GM18907 (cell line): ENCODE measurements around the gene ZGLP1.
"Not testable (repeated sequence)": the region's sequence is repeated elsewhere in the genome, so short reads cannot be mapped to it uniquely, and the experiment has no call there.

Experiments
- ATAC-seq: cut with Tn5 transposase; IDR thresholded peaks from one replicate; pipeline ENCODE4 v1.9.1; 2021; ENCODE audit warnings: mild to moderate bottlenecking, moderate library complexity; ENCODE audit not compliant: unreplicated experiment

The ZGLP1 gene

GRCh38 chr19:10309423-10309822, at the start of gene ZGLP1:
Gene ZGLP1 (minus strand): TSS chr19:10309815.
- ATAC-seq, result no peak

GRCh38 chr19:10356431-10356830, 46.8 kb upstream of the ZGLP1 start:
- no peak for ATAC-seq

GRCh38 chr19:10353793-10354391, 44.3 kb upstream of the ZGLP1 start:
- no peak for ATAC-seq

- ATAC-seq, result no peak
Observed at GRCh38 chr19:10352764-10353671, 43.4 kb upstream of the ZGLP1 start.

GRCh38 chr19:10346509-10346908, 36.9 kb upstream of the ZGLP1 start:
- ATAC-seq, result no peak

- no peak for ATAC-seq
Observed at GRCh38 chr19:10344780-10345179, 35.2 kb upstream of the ZGLP1 start.

GRCh38 chr19:10343495-10343894, 33.9 kb upstream of the ZGLP1 start:
- no peak for ATAC-seq

GRCh38 chr19:10339977-10340376, 30.4 kb upstream of the ZGLP1 start:
- no peak for ATAC-seq

GRCh38 chr19:10339380-10339960, 29.9 kb upstream of the ZGLP1 start, which contains the start of gene ICAM3:
Gene ICAM3 (minus strand): TSS chr19:10339624. CDS start chr19:10339614, 10 bp downstream.
- ATAC-seq, result peak; percentile 62

- no peak for ATAC-seq
Observed at GRCh38 chr19:10338940-10339339, 29.3 kb upstream of the ZGLP1 start.

GRCh38 chr19:10336725-10337124, 27.1 kb upstream of the ZGLP1 start:
- not testable (repeated sequence) for ATAC-seq

- ATAC-seq, result no peak
Observed at GRCh38 chr19:10335352-10335985, 25.9 kb upstream of the ZGLP1 start.

- no peak for ATAC-seq
Observed at GRCh38 chr19:10334588-10335351, 25.2 kb upstream of the ZGLP1 start.

- ATAC-seq, result no peak
Observed at GRCh38 chr19:10333758-10334587, 24.4 kb upstream of the ZGLP1 start.

- ATAC-seq, result peak; percentile 82
Observed at GRCh38 chr19:10332965-10333757, 23.5 kb upstream of the ZGLP1 start, which contains the start of gene RAVER1. Gene RAVER1 (minus strand): TSS chr19:10333529. CDS start chr19:10333507, 22 bp downstream.

- ATAC-seq, result peak; percentile 6
Observed at GRCh38 chr19:10332158-10332964, 22.7 kb upstream of the ZGLP1 start.

GRCh38 chr19:10329555-10329954, 19.9 kb upstream of the ZGLP1 start:
- ATAC-seq, result no peak
